Endothelial cell of umbilical vein (primary cell): Measurements from ENCODE around the gene DYNC2H1. TPM values are rescaled to one million over a fixed set of nuclear protein-coding genes. Genes with fewer than 3 reads are reported as not detected.

Experiments
- BruUV-seq: library from RNA; stranded (reverse); fragments of 400-500 nt; replicated peaks from 2 replicates; lab custom pipeline; 2021; lab: Mats Ljungman, UMichigan
- CTCF ChIA-PET: fragments of 300-600, 350-600 bp; sonication (Branson Sonifier 250); formaldehyde crosslinking; loops from one replicate; lab custom pipeline; 2021; ENCODE audit warnings: antibody characterized with exemption, inconsistent platforms; lab: Charles Lee
- POLR2A ChIA-PET: fragments of 300-600, 350-600 bp; sonication (Branson Sonifier 250); formaldehyde crosslinking; loops from one replicate; lab custom pipeline; 2021; ENCODE audit warnings: antibody characterized with exemption, inconsistent platforms; lab: Charles Lee
- DNase-seq: peaks from one replicate; pipeline ENCODE4 v3.0.0-alpha.2; 2011; ENCODE audit warnings: low read depth, low spot score
- FAIRE-seq: peaks from 2 replicates; lab custom pipeline; 2011; peaks lifted over from hg19 to GRCh38; lab: Jason Lieb, UNC
- H2AFZ ChIP-seq: 2 replicates; pipeline ENCODE4 v1.6.0; 2012; ENCODE audit warnings: low read depth, low read length, control low read depth, inconsistent platforms
- H3K27ac ChIP-seq: 2 replicates; pipeline ENCODE4 v1.5.1; 2011; ENCODE audit warnings: low read depth, mild to moderate bottlenecking, control low read depth, low read length, moderate library complexity; ENCODE audit not compliant: insufficient read depth
- H3K27me3 ChIP-seq, 2 experiments: 2 replicates each; pipeline versions ENCODE4 v1.6.0 to v1.6.1; 2011; ENCODE audit warnings: low read length in 2 of 2, mixed read lengths in 1 of 2; ENCODE audit not compliant: control insufficient read depth in 2 of 2, insufficient read depth in 2 of 2
- H3K36me3 ChIP-seq, 2 experiments: 2 replicates in 1 of 2; 3 replicates in 1 of 2; pipeline ENCODE4 v1.5.1; 2011; ENCODE audit warnings: low read length in 2 of 2, mild to moderate bottlenecking in 1 of 2, moderate library complexity in 1 of 2; ENCODE audit not compliant: control insufficient read depth in 2 of 2, insufficient read depth in 2 of 2; ENCODE audit errors: extremely low read depth in 1 of 2
- H3K4me1 ChIP-seq: 3 replicates; pipeline ENCODE4 v1.5.1; 2011; ENCODE audit warnings: mild to moderate bottlenecking, low read length; ENCODE audit not compliant: control insufficient read depth, insufficient read depth; ENCODE audit errors: extremely low read depth
- H3K4me2 ChIP-seq: 2 replicates; pipeline ENCODE4 v1.6.1; 2011; ENCODE audit warnings: low read length, control low read depth, mixed read lengths; ENCODE audit not compliant: insufficient read depth
- H3K4me3 ChIP-seq, 3 experiments: fragments of 200-600 bp in 1 of 3; sonication (generic), shearing (Covaris generic) in 1 of 3; replicated peaks in 1 of 3; 2 replicates each; pipeline ENCODE4 v1.5.1; 2011 to 2016; ENCODE audit warnings: control low read depth in 3 of 3, low read length in 3 of 3, mild to moderate bottlenecking in 2 of 3, inconsistent platforms in 1 of 3, low read depth in 1 of 3, moderate library complexity in 1 of 3; ENCODE audit not compliant: insufficient read depth in 1 of 3
- H3K79me2 ChIP-seq: 2 replicates; pipeline ENCODE4 v1.6.0; 2012; ENCODE audit warnings: low read length, inconsistent platforms; ENCODE audit not compliant: control insufficient read depth, insufficient read depth
- H3K9ac ChIP-seq: replicated peaks from 2 replicates; pipeline ENCODE3; 2011; ENCODE audit warnings: low read length, control low read depth; ENCODE audit not compliant: insufficient read depth; ENCODE audit errors: extremely low read depth
- H3K9me1 ChIP-seq: replicated peaks from 3 replicates; pipeline ENCODE4 v1.6.0; 2011; ENCODE audit warnings: mild to moderate bottlenecking, low read length; ENCODE audit not compliant: control insufficient read depth, insufficient read depth; ENCODE audit errors: extremely low read depth
- H3K9me3 ChIP-seq: replicated peaks from 2 replicates; pipeline ENCODE4 v1.5.1; 2012; ENCODE audit warnings: low read length, inconsistent platforms; ENCODE audit not compliant: control insufficient read depth, insufficient read depth
- H4K20me1 ChIP-seq: replicated peaks from 2 replicates; pipeline ENCODE3; 2011; ENCODE audit warnings: mild to moderate bottlenecking, low read length; ENCODE audit not compliant: control insufficient read depth, insufficient read depth; ENCODE audit errors: extremely low read depth
- CTCF ChIP-seq, 2 donors: IDR thresholded peaks; 1 replicate in 1 of 2; 2 replicates in 1 of 2; pipeline ENCODE4 v1.5.1; 2011; ENCODE audit warnings: low read length in 2 of 2, mild to moderate bottlenecking in 2 of 2, moderate library complexity in 2 of 2, control low read depth in 1 of 2, inconsistent platforms in 1 of 2, low read depth in 1 of 2; ENCODE audit not compliant: insufficient read depth in 1 of 2; ENCODE audit errors: extremely low read depth in 1 of 2
- EZH2 ChIP-seq: IDR thresholded peaks from 2 replicates; pipeline ENCODE4 v1.6.1; 2012; ENCODE audit warnings: borderline replicate concordance, low read depth, mild to moderate bottlenecking, moderate library complexity, low read length, inconsistent platforms; ENCODE audit not compliant: severe bottlenecking
- FOS ChIP-seq: IDR thresholded peaks from 2 replicates; pipeline ENCODE4 v1.6.1; 2011; ENCODE audit warnings: mild to moderate bottlenecking, low read length, moderate library complexity, borderline replicate concordance; ENCODE audit not compliant: insufficient read depth
- GATA2 ChIP-seq: IDR thresholded peaks from 2 replicates; pipeline ENCODE4 v1.7.0; 2011; ENCODE audit warnings: low read depth, mild to moderate bottlenecking, moderate library complexity, mixed read lengths, low read length; ENCODE audit not compliant: insufficient read length, insufficient read depth
- JUN ChIP-seq: IDR thresholded peaks from 2 replicates; pipeline ENCODE4 v1.6.1; 2011; ENCODE audit warnings: borderline replicate concordance, low read depth; ENCODE audit not compliant: insufficient read length, insufficient read depth
- MAX ChIP-seq: IDR thresholded peaks from 2 replicates; pipeline ENCODE4 v1.6.1; 2011; ENCODE audit not compliant: insufficient read depth, insufficient read length
- MYC ChIP-seq: IDR thresholded peaks from one replicate; pipeline ENCODE4 v1.6.1; 2011; ENCODE audit warnings: mild to moderate bottlenecking, low read depth, low read length
- POLR2A ChIP-seq: IDR thresholded peaks from 2 replicates; pipeline ENCODE4 v1.6.1; 2012; ENCODE audit warnings: low read depth, mild to moderate bottlenecking, control low read depth, low read length
- POLR2AphosphoS5 ChIP-seq: IDR thresholded peaks from 2 replicates; pipeline ENCODE4 v1.6.1; 2012; ENCODE audit warnings: low read depth, mild to moderate bottlenecking, control low read depth, low read length, moderate library complexity; ENCODE audit not compliant: insufficient read depth
- dilution Hi-C: fragments of 300-500 bp; cut with MboI; formaldehyde crosslinking; loops from one replicate; pipeline ENCODE4 v1.15.0; 2019; ENCODE audit warnings: low sequenced_read_pairs; ENCODE audit not compliant: extremely low pct_ligation_motif_present
- intact Hi-C: fragments of 100-400 bp; cut with micrococcal nuclease; formaldehyde crosslinking; loops from one replicate; pipeline ENCODE4 v1.10.0; 2022
- polyA plus RNA-seq, 4 experiments: library from polyadenylated mRNA; depleted of rRNA in 3 of 4; stranded (reverse) in 3 of 4; unstranded in 1 of 4; fragments of >200 nt; gene quantifications; 2 replicates each; pipeline versions ENCODE4 v1.2.1 to v1.2.3, GENCODE V29; 2011 to 2012; ENCODE audit warnings: missing spikeins in 1 of 4
- total RNA-seq: library from RNA; stranded (reverse); gene quantifications from 2 replicates; pipeline ENCODE4 v1.2.3, GENCODE V29; 2021

DYNC2H1 gene
- total and polyA plus RNA-seq, 2 donors (not counting 3 experiments of a cell fraction or from before 2014, with no cell fraction given): 1.9 to 4.2 TPM

- Histone ChIP-seq H3K4me2 (no peak overlapping the region), H3K79me2 (no peaks in the 10 kb centered on the region), H2AFZ (no peak overlapping the region), H3K9ac (no peak overlapping the region), H3K27ac (no peak overlapping the region), H3K4me1 (peaks cover 15% of the 10 kb centered on the region), H3K4me3 (no peak overlapping the region), H3K27me3 (no peaks in the 10 kb centered on the region), H3K9me1 (no peaks in the 10 kb centered on the region), H3K9me3 (no peaks in the 10 kb centered on the region), H3K36me3 (no peaks in the 10 kb centered on the region), H4K20me1 (no peaks in the 10 kb centered on the region)
- BruUV-seq: no TSS peak
- no peak for FAIRE-seq
- no peak for TF ChIP-seq EZH2
- TF ChIP-seq GATA2: no peak
- no peak for TF ChIP-seq MAX
- no peak for TF ChIP-seq CTCF (IDR thresholded peaks at IDR 0.05; ENCODE audit: extremely low read depth in 1 of 2, insufficient read depth in 1 of 2, low read depth in 1 of 2, low read length in 2 of 2)
- TF ChIP-seq POLR2AphosphoS5: no peak
- no peak for TF ChIP-seq POLR2A
- no peak for TF ChIP-seq JUN
- no peak for TF ChIP-seq MYC
- no peak for TF ChIP-seq FOS
- intact Hi-C loops (no loop called here), dilution Hi-C loops (no loop called here)
- DNase-seq: no peak
- POLR2A ChIA-PET: no interaction called here
- CTCF ChIA-PET: no interaction called here
Measured at GRCh38 chr11:103436131-103436770, 327.0 kb downstream of the DYNC2H1 start.
